Measurements from ENCODE around the gene ZNF3.
A peak's percentile ranks its signal among the peaks of the same experiment; 100 is the strongest.

Gene ZNF3

DNA sequence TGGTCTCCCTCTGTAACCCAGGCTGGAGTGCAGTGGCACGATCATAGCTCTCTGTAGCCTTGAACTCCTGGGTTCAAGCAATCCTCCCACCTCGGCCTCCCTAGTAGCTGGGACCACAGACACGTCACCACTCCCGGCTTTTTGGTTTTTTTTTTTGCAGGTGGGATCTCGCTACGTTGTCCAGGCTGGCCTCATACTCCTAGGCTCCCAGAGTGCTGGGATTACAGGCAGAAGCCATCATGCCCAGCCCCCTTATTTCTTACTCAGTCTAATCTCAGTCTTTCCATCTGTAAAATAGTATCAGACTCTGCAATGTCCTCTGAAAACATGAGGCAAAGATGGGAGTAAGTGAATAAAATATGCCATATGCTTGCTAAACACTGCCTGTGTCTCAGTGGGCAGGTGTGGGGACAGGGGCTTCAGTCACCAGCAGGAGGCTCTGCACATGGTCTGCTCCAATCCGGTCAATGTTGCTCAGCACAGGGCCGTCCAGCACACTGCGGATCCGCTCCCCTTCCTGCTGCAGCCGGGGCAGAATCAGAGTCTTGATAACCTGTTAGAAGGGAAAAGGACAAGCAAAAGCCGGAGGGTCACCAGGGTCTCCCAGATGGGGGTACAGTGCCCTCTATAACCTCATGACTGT, 28.1 kb upstream of the ZNF3 start:
- DNase-seq (no peak), ATAC-seq (no peak)

DNA sequence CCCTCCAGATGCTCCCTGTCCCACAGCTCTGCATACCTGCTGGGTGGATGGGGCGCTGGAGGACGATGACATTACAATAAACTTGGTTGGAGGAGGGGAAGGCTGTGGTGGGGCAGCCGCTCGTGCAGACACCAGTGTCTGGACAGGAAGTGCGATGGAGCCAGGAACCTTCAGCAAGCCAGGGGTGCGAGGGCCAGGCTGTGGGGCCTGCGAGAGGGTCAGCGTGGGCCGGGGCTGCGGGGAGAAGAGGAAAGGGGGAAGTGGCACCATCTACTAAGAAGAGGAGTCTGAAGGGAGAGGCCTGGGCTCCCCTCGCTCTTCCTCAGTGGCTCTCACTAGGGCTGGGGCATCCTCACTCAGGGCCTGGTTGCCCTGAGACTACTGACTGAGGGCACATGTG, 26.4 kb upstream of the ZNF3 start:
- no peak for ATAC-seq
- DNase-seq = no peak

GRCh38 chr7:100107125-100107737, 25.7 kb upstream of the ZNF3 start:
- no peak for ATAC-seq
- no peak for DNase-seq

GRCh38 chr7:100106633-100107032, 25.1 kb upstream of the ZNF3 start:
- ATAC-seq (no peak), DNase-seq (no peak)

GRCh38 chr7:100105534-100105933, 24.0 kb upstream of the ZNF3 start:
- ATAC-seq (no peak), DNase-seq (no peak)

- ATAC-seq (no peak), DNase-seq (no peak)
Observed at GRCh38 chr7:100102950-100103840, 21.7 kb upstream of the ZNF3 start.

DNA sequence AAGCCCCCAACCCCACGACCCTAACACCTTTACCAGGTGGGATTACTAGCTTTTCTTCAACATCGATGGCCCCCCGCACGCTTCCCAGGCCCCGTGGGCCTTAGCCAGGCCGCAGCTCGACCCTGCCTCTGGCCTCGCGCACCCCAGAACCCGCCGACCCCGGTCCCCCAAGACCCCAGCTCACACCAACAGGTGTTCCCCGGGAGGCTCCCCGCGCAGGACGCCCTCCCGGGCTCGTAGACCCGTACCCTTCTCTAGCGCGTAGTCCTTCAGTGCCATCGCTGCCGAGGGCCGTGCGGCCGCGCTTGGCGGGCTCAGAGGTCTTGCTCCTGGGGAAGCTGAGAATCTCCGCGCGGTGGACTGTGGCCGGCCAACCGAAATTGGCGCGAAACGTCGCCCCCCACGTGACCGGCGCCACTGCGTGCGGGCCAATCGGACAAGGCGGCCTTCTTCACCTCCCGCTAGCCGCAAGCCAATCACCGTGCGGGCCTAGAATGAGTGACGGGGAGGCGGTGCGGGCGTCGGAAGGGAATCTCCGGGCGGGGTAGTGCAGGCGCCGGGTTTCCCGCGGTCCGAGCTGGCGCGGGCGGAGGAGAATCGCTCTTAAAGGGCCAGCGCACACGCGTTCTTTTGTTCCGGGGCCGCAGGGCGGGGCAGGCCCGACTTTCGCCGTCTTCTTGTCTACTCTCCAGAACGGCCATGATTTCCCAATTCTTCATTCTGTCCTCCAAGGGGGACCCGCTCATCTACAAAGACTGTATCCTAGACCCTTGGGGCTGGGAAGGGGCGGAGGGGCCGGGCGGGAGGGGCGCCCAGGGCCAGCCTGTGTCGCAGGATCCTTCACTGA, 19.7 kb upstream of the ZNF3 start, which contains the start of the genes AP4M1 and MCM7:
Gene AP4M1 (plus strand): TSS at position 628 of the 847 bp plus-strand sequence. CDS start 72 bp downstream, at position 700.
Gene MCM7 (minus strand): TSS at position 382 of the 847 bp plus-strand sequence. CDS start 103 bp downstream, at position 279.
- DNase-seq (peak; percentile 99), ATAC-seq (peak; percentile 91)

GRCh38 chr7:100100420-100101015, 19.0 kb upstream of the ZNF3 start:
- DNase-seq (peak; percentile 91), ATAC-seq (peak; percentile 73)

DNA sequence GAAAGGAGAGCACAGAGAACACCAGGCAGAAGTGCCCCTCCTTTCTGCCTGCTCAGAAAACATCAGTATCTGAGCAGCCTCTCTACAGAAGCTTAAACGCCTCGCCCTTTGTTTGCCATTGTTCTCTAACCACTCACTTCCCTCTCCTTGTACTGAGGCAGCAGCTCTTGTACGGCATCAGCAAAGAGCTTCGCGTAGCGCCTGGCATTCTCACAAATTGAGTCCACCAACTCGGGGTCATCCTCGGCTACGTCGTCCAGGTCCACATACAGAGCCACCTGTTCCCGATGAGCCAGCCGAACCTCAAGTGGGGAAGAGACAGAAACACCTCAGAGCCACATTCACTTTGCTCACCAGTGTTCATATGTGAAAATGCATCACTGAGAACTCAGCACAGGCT, 17.9 kb upstream of the ZNF3 start:
- ATAC-seq (no peak), DNase-seq (no peak)

- ATAC-seq (no peak), DNase-seq (no peak)
Observed at GRCh38 chr7:100098913-100099312, 17.4 kb upstream of the ZNF3 start.

DNA sequence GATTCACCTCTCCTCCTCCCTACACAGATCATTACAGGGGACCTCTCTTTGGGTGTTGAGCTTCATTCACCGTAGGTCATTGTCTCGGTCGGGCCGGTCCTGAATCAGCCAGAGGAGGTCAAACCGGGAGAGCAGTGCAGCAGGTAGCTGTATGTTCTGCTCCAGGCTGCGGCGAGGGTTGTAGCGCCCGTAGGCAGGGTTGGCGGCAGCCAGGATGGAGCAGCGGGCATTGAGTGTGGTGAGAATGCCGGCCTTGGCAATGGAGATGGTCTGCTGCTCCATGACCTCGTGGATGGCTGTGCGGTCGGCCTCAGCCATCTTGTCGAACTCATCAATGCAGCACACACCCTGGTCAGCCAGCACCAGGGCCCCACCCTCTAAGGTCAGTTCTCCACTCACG, 14.2 kb upstream of the ZNF3 start:
- no peak for ATAC-seq
- DNase-seq = no peak

DNA sequence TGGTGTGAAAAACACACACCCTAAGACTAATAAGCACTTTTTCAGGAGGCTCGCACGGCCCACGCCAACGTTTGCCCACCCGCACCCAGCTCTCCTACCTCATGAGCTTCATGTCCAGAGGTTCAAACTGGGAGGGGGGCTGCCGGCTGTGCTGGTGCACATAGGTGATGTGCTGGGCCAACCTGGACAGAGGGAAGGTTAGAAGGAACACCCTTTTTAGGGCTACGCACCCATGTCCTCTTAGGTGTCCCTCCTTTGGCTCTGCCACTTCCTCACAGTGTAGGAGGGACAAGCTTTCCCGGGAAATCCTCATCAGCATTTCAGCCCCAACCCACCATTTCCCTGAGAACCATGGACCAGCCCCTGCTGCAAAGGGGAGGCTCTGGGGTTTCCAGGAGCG, 13.8 kb upstream of the ZNF3 start:
- ATAC-seq (no peak), DNase-seq (no peak)

- ATAC-seq (no peak), DNase-seq (no peak)
Observed at GRCh38 chr7:100093925-100094486, 12.5 kb upstream of the ZNF3 start.

DNA sequence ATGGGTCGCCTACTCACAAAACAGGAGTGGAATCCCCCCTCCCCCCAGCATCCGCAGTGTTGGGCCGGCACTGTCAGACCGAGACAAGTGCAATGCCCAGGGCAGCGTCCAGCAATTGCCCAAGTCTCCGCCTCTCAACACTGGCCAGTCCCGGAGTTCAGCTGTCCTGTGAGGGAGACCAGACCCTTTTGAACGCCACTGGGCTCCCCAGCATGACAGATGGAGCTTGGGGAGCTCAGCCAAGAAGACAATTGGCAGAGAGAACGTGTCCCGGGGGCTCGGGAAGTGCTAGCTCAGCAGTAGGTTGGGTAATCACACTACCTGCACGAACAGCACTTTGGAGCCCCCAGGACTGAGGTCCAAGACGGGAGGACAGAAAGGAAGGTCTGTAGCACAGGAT, 12.0 kb upstream of the ZNF3 start:
- DNase-seq (no peak), ATAC-seq (no peak)

DNA sequence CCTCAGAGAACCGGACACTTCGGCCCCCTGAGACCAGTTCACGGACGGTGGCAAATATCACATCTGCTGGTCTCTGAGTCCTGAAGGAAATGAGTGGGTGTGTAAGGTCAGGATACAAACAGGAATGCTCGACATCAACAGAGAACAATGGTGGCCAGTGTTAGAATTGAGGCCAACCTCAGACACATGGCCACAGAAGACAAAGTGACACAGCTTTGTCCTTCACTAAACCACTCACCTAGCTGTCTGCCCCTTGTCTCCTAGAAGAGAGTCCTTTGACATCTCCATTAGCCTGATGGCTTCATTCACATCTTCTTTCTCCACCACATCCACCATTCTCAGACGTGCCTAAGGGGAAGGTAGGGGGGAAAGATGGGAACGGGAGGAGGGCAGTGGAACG, 11.5 kb upstream of the ZNF3 start:
- no peak for ATAC-seq
- no peak for DNase-seq

GRCh38 chr7:100091411-100092181, 10.1 kb upstream of the ZNF3 start:
- DNase-seq (peak; percentile 41), ATAC-seq (peak; percentile 8)

GRCh38 chr7:100090527-100091410, 9.2 kb upstream of the ZNF3 start:
- DNase-seq = no peak
- ATAC-seq = peak; percentile 19

DNA sequence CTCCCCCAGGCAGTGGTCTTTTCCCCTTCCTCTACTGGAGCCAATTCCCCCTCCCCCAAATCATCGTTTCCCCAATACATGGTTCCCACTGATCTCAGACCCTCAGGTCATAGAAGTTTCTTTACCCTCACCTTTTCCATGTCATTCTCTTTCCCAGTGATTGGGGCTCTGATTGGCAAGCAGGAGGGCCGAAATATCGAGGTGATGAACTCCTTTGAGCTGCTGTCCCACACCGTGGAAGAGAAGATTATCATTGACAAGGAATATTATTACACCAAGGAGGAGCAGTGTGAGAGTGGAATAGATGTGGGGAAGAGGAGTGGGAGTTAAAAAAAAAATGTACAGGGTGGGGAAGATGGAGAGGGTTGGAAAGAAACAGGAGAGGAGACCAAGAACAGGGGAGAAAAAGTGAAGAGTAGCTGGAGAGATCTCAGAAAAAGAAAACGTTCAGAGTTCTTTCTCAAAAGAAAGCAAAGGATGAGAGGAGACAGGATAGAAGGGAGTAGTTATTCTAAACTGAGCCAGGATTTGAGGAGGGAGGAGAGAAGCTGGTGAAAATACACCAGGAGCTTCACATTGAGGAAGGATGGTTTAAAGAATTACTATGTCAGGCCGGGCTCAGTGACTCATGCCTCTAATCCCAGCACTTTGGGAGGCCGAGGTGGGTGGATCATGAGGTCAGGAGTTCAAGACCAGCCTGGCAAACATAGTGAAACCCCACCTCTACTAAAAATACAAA, 8.1 kb upstream of the ZNF3 start:
- DNase-seq = no peak
- no peak for ATAC-seq

All from stimulated activated naive CD8-positive, alpha-beta T cell treated with anti-CD3 and anti-CD28 coated beads, Interleukin-15, Interleukin-2, amounts not matched to agents 100 U/mL and 50 U/mL, for 24 hours (primary cell).